Measurements from ENCODE around the gene HNRNPF.

HNRNPF gene

DNA sequence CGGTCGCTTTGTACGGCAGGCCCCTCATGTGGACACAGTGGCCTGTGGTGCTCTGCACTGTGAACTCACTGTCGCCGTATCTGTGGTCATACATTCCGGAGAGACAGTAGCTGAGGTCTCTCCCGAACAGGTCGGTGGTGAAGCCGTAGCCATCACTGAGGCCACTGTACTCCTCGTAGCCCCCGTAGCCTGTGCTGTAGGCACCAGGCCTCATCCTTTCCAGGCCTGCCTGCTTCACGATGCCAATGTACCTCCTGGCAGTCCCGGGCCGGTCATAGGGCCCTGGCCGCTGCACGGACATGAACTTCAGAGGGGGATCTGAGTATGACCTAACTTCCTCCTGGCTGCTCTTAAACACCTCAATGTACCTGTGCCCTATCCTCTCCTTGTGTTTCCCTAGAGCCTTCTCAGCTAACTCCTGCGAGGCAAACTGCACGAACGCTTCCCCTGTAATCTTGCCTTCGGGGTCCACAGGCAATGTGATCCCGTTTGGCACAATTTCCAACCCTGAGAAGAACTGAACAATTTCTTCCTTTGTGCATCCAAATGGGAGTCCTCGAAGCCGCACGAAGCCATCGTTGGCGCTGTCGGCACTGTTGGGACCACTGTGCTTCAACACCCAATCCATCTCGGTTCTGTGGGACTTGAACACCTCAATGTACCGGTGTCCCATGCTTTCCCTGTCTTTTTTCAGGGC, 21.9 kb downstream of the HNRNPF start:
- Histone ChIP-seq H3K9me3 (replicated peaks; ENCODE audit: insufficient read depth, low read length) (no peaks in the 10 kb centered on the region), H3K9me2 (replicated peaks; ENCODE audit: insufficient read depth, low read length) (no peaks in the 10 kb centered on the region), H3K4me3 (ENCODE audit: low read length) (no peak overlapping the region), H3K27ac (ENCODE audit: low read length) (no peak overlapping the region), H2AFZ (ENCODE audit: low read length) (no peak overlapping the region), H3K9ac (ENCODE audit: low read length) (no peak overlapping the region), H3K4me1 (ENCODE audit: low read length) (0 out of 2 replicates have a peak, but pooled peaks cover 2% of the 10 kb centered on the region), H3K27me3 (replicated peaks; ENCODE audit: insufficient read depth, low read length) (no peaks in the 10 kb centered on the region), H3K79me2 (ENCODE audit: low read length) (peaks cover 60% of the 10 kb centered on the region), H3K4me2 (ENCODE audit: low read depth, low read length) (no peak overlapping the region), H3K36me3 (replicated peaks; ENCODE audit: insufficient read depth, low read length) (peaks cover 41% of the 10 kb centered on the region), H4K20me1 (ENCODE audit: insufficient read depth, low read length) (peaks cover 65% of the 10 kb centered on the region), H3F3A (ENCODE audit: insufficient read depth, low read length) (peaks cover 76% of the 10 kb centered on the region)
- TF ChIP-seq, protein P1, sequence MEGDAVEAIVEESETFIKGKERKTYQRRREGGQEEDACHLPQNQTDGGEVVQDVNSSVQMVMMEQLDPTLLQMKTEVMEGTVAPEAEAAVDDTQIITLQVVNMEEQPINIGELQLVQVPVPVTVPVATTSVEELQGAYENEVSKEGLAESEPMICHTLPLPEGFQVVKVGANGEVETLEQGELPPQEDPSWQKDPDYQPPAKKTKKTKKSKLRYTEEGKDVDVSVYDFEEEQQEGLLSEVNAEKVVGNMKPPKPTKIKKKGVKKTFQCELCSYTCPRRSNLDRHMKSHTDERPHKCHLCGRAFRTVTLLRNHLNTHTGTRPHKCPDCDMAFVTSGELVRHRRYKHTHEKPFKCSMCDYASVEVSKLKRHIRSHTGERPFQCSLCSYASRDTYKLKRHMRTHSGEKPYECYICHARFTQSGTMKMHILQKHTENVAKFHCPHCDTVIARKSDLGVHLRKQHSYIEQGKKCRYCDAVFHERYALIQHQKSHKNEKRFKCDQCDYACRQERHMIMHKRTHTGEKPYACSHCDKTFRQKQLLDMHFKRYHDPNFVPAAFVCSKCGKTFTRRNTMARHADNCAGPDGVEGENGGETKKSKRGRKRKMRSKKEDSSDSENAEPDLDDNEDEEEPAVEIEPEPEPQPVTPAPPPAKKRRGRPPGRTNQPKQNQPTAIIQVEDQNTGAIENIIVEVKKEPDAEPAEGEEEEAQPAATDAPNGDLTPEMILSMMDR (IDR thresholded peaks at IDR 0.05; ENCODE audit: low read length), result no peak
- TF ChIP-seq EZH2phosphoT487 (IDR thresholded peaks at IDR 0.05; ENCODE audit: low read length), result no peak
- no peak for TF ChIP-seq EZH2 (optimal IDR thresholded peaks at IDR 0.05; ENCODE audit: low read depth, low read length)
- peak; percentile 3 for DNase-seq

- no peak for TF ChIP-seq EZH2phosphoT487 (IDR thresholded peaks at IDR 0.05; ENCODE audit: low read length)
Observed at GRCh38 chr10:43386549-43386948, 22.4 kb downstream of the HNRNPF start.

GRCh38 chr10:43385412-43386004, 23.5 kb downstream of the HNRNPF start:
- no peak for DNase-seq
- peaks cover 44% of the 10 kb centered on the region for H3K79me2 ChIP-seq (ENCODE audit: low read length)
- H4K20me1 ChIP-seq (ENCODE audit: insufficient read depth, low read length), result peaks cover 54% of the 10 kb centered on the region
- no peaks in the 10 kb centered on the region for H3K9me2 ChIP-seq (replicated peaks; ENCODE audit: insufficient read depth, low read length)
- H3K9me3 ChIP-seq (replicated peaks; ENCODE audit: insufficient read depth, low read length), result no peaks in the 10 kb centered on the region
- H3K9ac ChIP-seq (ENCODE audit: low read length), result no peak overlapping the region
- H2AFZ ChIP-seq (ENCODE audit: low read length), result no peak overlapping the region
- no peak overlapping the region for H3K4me2 ChIP-seq (ENCODE audit: low read depth, low read length)
- no peak for TF ChIP-seq EZH2phosphoT487 (IDR thresholded peaks at IDR 0.05; ENCODE audit: low read length)
- H3F3A ChIP-seq (ENCODE audit: insufficient read depth, low read length), result peaks cover 72% of the 10 kb centered on the region
- no peak overlapping the region for H3K27ac ChIP-seq (ENCODE audit: low read length)
- H3K27me3 ChIP-seq (replicated peaks; ENCODE audit: insufficient read depth, low read length), result no peaks in the 10 kb centered on the region
- 0 out of 2 replicates have a peak, but pooled peaks cover 2% of the 10 kb centered on the region for H3K4me1 ChIP-seq (ENCODE audit: low read length)
- no peak overlapping the region for H3K4me3 ChIP-seq (ENCODE audit: low read length)
- peaks cover 40% of the 10 kb centered on the region for H3K36me3 ChIP-seq (replicated peaks; ENCODE audit: insufficient read depth, low read length)

More at GRCh38 chr10:43386549-43386948, 22.4 kb downstream of the HNRNPF start:
- 0 out of 2 replicates have a peak, but pooled peaks cover 2% of the 10 kb centered on the region for H3K4me1 ChIP-seq (ENCODE audit: low read length)
- peak; percentile 3 for DNase-seq
- H3K4me3 ChIP-seq (ENCODE audit: low read length), result no peak overlapping the region
- H4K20me1 ChIP-seq (ENCODE audit: insufficient read depth, low read length), result peaks cover 63% of the 10 kb centered on the region
- H3K4me2 ChIP-seq (ENCODE audit: low read depth, low read length), result no peak overlapping the region
- H3K9me2 ChIP-seq (replicated peaks; ENCODE audit: insufficient read depth, low read length), result no peaks in the 10 kb centered on the region
- H3K79me2 ChIP-seq (ENCODE audit: low read length), result peaks cover 54% of the 10 kb centered on the region
- H2AFZ ChIP-seq (ENCODE audit: low read length), result no peak overlapping the region
- H3K9me3 ChIP-seq (replicated peaks; ENCODE audit: insufficient read depth, low read length), result no peaks in the 10 kb centered on the region
- H3K9ac ChIP-seq (ENCODE audit: low read length), result no peak overlapping the region
- no peak overlapping the region for H3K27ac ChIP-seq (ENCODE audit: low read length)
- no peaks in the 10 kb centered on the region for H3K27me3 ChIP-seq (replicated peaks; ENCODE audit: insufficient read depth, low read length)
- H3K36me3 ChIP-seq (replicated peaks; ENCODE audit: insufficient read depth, low read length), result peaks cover 41% of the 10 kb centered on the region
- peaks cover 76% of the 10 kb centered on the region for H3F3A ChIP-seq (ENCODE audit: insufficient read depth, low read length)

DNA sequence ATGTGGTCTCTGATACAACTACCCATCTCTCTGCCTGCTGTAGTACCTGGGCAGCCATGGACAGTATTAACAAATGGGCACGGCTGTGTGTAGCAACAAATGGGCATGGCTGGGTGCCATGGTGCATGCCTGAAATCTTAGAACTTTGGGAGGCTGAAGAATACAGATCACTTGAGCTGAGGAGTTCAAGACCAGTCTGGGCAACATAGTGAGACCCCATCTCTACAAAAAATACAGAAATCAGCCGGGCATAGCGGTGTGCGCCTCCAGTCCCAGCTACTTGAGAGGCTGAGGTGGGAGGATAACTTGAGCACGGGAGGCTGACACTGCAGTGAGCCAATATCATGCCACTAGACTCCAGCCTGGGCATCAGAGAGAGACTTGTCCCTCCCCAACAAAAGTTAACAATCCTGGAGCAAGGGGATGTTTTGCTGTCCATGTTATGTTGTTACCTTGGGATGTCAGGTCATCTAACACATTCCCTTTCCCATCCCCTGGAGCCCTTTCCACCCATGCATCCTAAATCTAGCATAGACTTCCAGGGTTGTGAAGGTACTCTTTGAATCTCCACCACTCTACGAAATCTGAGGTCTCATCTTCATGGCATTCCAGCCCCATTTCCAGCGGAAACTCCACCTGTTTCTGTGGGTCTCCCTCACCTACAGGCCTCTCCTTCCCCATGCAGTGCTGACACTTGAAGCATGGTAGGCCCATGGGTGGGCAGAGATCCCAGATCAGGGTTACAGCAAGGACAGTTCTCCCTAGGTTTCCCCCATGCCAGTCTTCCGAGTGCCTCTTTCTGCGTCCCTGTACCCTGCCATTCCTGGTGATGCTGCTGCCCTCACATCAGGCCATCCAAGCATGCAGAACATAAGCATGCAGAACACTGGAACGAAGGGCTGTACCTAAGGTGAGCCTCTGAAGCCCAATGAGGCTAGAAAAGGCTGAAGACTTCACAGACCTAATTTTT, 24.4 kb downstream of the HNRNPF start:
- peaks cover 44% of the 10 kb centered on the region for H4K20me1 ChIP-seq (ENCODE audit: insufficient read depth, low read length)
- peaks cover 33% of the 10 kb centered on the region for H3K36me3 ChIP-seq (replicated peaks; ENCODE audit: insufficient read depth, low read length)
- no peaks in the 10 kb centered on the region for H3K9me2 ChIP-seq (replicated peaks; ENCODE audit: insufficient read depth, low read length)
- H3K4me2 ChIP-seq (ENCODE audit: low read depth, low read length), result no peak overlapping the region
- no peak overlapping the region for H3K27ac ChIP-seq (ENCODE audit: low read length)
- peaks cover 34% of the 10 kb centered on the region for H3K79me2 ChIP-seq (ENCODE audit: low read length)
- TF ChIP-seq EZH2phosphoT487 (IDR thresholded peaks at IDR 0.05; ENCODE audit: low read length) (no peak), EZH2 (optimal IDR thresholded peaks at IDR 0.05; ENCODE audit: low read depth, low read length) (no peak)
- TF ChIP-seq, protein P1 (IDR thresholded peaks at IDR 0.05; ENCODE audit: low read length), result no peak
- H3K4me1 ChIP-seq (ENCODE audit: low read length), result no peaks in the 10 kb centered on the region
- no peaks in the 10 kb centered on the region for H3K27me3 ChIP-seq (replicated peaks; ENCODE audit: insufficient read depth, low read length)
- H3K9me3 ChIP-seq (replicated peaks; ENCODE audit: insufficient read depth, low read length), result no peaks in the 10 kb centered on the region
- no peak overlapping the region for H3K9ac ChIP-seq (ENCODE audit: low read length)
- H2AFZ ChIP-seq (ENCODE audit: low read length), result no peak overlapping the region
- peaks cover 63% of the 10 kb centered on the region for H3F3A ChIP-seq (ENCODE audit: insufficient read depth, low read length)
- H3K4me3 ChIP-seq (ENCODE audit: low read length), result no peak overlapping the region
- no peak for DNase-seq
